SK-N-SH (cell line): ENCODE results near the gene LXN. TPM values are rescaled to one million over a fixed set of nuclear protein-coding genes. Genes with fewer than 3 reads are reported as not detected.

Experiments
- CTCF ChIA-PET: fragments of 300-600, 350-600 bp; formaldehyde crosslinking; extraction: SDS; loops from one replicate; lab custom pipeline; 2021; lab: Yijun Ruan, JAX
- POLR2A ChIA-PET: fragments of 350-600 bp; sonication (Branson Sonifier 250); formaldehyde crosslinking; extraction: SDS; loops from one replicate; lab custom pipeline; 2020; ENCODE audit warnings: antibody characterized with exemption, inconsistent platforms; lab: Yijun Ruan, JAX
- DNase-seq: peaks from one replicate; pipeline ENCODE4 v3.0.0; 2012
- H2AFZ ChIP-seq: fragments of 200-600 bp; sonication (generic); 2 replicates; pipeline ENCODE4 v1.8.1; 2016; ENCODE audit warnings: antibody characterized with exemption, mild to moderate bottlenecking, low read depth
- H3F3A ChIP-seq: fragments of 200-600 bp; sonication (generic); replicated peaks from 2 replicates; pipeline ENCODE3; 2016; ENCODE audit warnings: antibody characterized with exemption, mild to moderate bottlenecking; ENCODE audit not compliant: insufficient read depth
- H3K27ac ChIP-seq, 2 experiments: fragments of 200-500 bp in 1 of 2; fragments of 200-600 bp in 1 of 2; sonication (Bioruptor generic) in 1 of 2; sonication (generic), shearing (Covaris generic) in 1 of 2; 2 replicates each; pipeline versions ENCODE4 v1.5.1 to v1.6.1; 2014 to 2016; ENCODE audit warnings: low read depth in 2 of 2, inconsistent platforms in 1 of 2, low read length in 1 of 2, mild to moderate bottlenecking in 1 of 2, mixed read lengths in 1 of 2
- H3K27me3 ChIP-seq: fragments of 200-600 bp; sonication (generic), shearing (Covaris generic); 2 replicates; pipeline ENCODE4 v1.6.1; 2016; ENCODE audit warnings: mixed run types; ENCODE audit not compliant: insufficient read depth
- H3K36me3 ChIP-seq, 2 experiments: fragments of 200-500 bp in 1 of 2; fragments of 200-600 bp in 1 of 2; sonication (Bioruptor generic) in 1 of 2; sonication (generic) in 1 of 2; replicated peaks in 1 of 2; 2 replicates each; pipeline versions ENCODE3 to v1.5.1; 2014 to 2016; ENCODE audit warnings: low read length in 1 of 2, mild to moderate bottlenecking in 1 of 2; ENCODE audit not compliant: insufficient read depth in 2 of 2, control insufficient read depth in 1 of 2
- H3K4me1 ChIP-seq, 2 experiments: fragments of 200-500 bp in 1 of 2; fragments of 200-600 bp in 1 of 2; sonication (Bioruptor generic) in 1 of 2; sonication (generic), shearing (Covaris generic) in 1 of 2; 2 replicates each; pipeline versions ENCODE4 v1.5.1 to v1.6.1; 2014 to 2016; ENCODE audit warnings: low read depth in 1 of 2, low read length in 1 of 2, mixed run types in 1 of 2; ENCODE audit not compliant: insufficient read depth in 2 of 2, control insufficient read depth in 1 of 2
- H3K4me2 ChIP-seq: fragments of 200-600 bp; sonication (generic), shearing (Covaris generic); 2 replicates; pipeline ENCODE4 v1.6.1; 2017; ENCODE audit warnings: mixed run types
- H3K4me3 ChIP-seq, 2 experiments: fragments of 200-500 bp in 1 of 2; fragments of 200-600 bp in 1 of 2; sonication (Bioruptor generic) in 1 of 2; sonication (generic), shearing (Covaris generic) in 1 of 2; 2 replicates each; pipeline versions ENCODE4 v1.5.1 to v1.8.1; 2014 to 2016; ENCODE audit warnings: low read depth in 2 of 2, inconsistent platforms in 1 of 2, low read length in 1 of 2, mild to moderate bottlenecking in 1 of 2, mixed read lengths in 1 of 2, moderate library complexity in 1 of 2
- H3K79me2 ChIP-seq: fragments of 200-600 bp; sonication (generic); 2 replicates; pipeline ENCODE4 v1.8.1; 2017; ENCODE audit warnings: mild to moderate bottlenecking; ENCODE audit not compliant: insufficient read depth
- H3K9ac ChIP-seq: fragments of 200-600 bp; sonication (generic); 2 replicates; pipeline ENCODE4 v1.6.1; 2017; ENCODE audit warnings: mixed run types
- H3K9me2 ChIP-seq: fragments of 200-600 bp; sonication (generic); 2 replicates; pipeline ENCODE4 v1.6.1; 2017; ENCODE audit warnings: mixed run types
- H3K9me3 ChIP-seq: fragments of 200-600 bp; sonication (generic); 2 replicates; pipeline ENCODE4 v1.6.1; 2017; ENCODE audit warnings: mixed run types, mild to moderate bottlenecking, moderate library complexity
- H4K20me1 ChIP-seq: fragments of 200-600 bp; sonication (generic); 2 replicates; pipeline ENCODE4 v1.6.1; 2017; ENCODE audit warnings: mild to moderate bottlenecking, mixed run types; ENCODE audit not compliant: insufficient read depth
- ELF1 ChIP-seq: IDR thresholded peaks from 2 replicates; pipeline ENCODE4 v1.4.0; 2012
- FOSL2 ChIP-seq: IDR thresholded peaks from 2 replicates; pipeline ENCODE4 v1.4.0; 2012; ENCODE audit warnings: low read depth, mild to moderate bottlenecking, moderate library complexity, borderline replicate concordance
- FOXJ3 ChIP-seq: sonication (generic); formaldehyde crosslinking; IDR thresholded peaks from 2 replicates; pipeline ENCODE4 v1.5.1; 2020; ENCODE audit warnings: mild to moderate bottlenecking, missing genetic modification reagents
- FOXM1 ChIP-seq: IDR thresholded peaks from 2 replicates; pipeline ENCODE4 v1.4.0; 2012; ENCODE audit warnings: low read depth, mild to moderate bottlenecking
- GABPA ChIP-seq: IDR thresholded peaks from 2 replicates; pipeline ENCODE4 v1.4.0; 2012; ENCODE audit warnings: low read depth, mild to moderate bottlenecking
- IRF3 ChIP-seq: fragments of 150-350 bp; IDR thresholded peaks from 2 replicates; pipeline ENCODE4 v1.6.1; 2016; ENCODE audit warnings: mild to moderate bottlenecking, low read depth, low read length
- JUND ChIP-seq: IDR thresholded peaks from 2 replicates; pipeline ENCODE4 v1.4.0; 2012
- MAX ChIP-seq: IDR thresholded peaks from 2 replicates; pipeline ENCODE4 v1.4.0; 2012; ENCODE audit warnings: low read depth
- MEF2A ChIP-seq: IDR thresholded peaks from 2 replicates; pipeline ENCODE4 v1.4.0; 2012; ENCODE audit warnings: low read depth, borderline replicate concordance
- MXI1 ChIP-seq: IDR thresholded peaks from 2 replicates; pipeline ENCODE4 v1.6.1; 2012; ENCODE audit warnings: mild to moderate bottlenecking, low read depth, low read length, improper control_type of control experiment
- NFIC ChIP-seq: IDR thresholded peaks from 2 replicates; pipeline ENCODE4 v1.4.0; 2012; ENCODE audit warnings: borderline replicate concordance
- RAD21 ChIP-seq: IDR thresholded peaks from 2 replicates; pipeline ENCODE4 v1.6.1; 2012; ENCODE audit warnings: mild to moderate bottlenecking, low read length
- RCOR1 ChIP-seq: fragments of 150-350 bp; IDR thresholded peaks from 2 replicates; pipeline ENCODE4 v1.6.1; 2017; ENCODE audit warnings: antibody characterized with exemption, low read length
- RFX5 ChIP-seq: IDR thresholded peaks from 2 replicates; pipeline ENCODE4 v1.6.1; 2012; ENCODE audit warnings: mild to moderate bottlenecking, improper control_type of control experiment, low read length
- SIN3A ChIP-seq: IDR thresholded peaks from 2 replicates; pipeline ENCODE4 v1.6.1; 2012; ENCODE audit warnings: low read depth, mild to moderate bottlenecking, low read length, moderate library complexity, borderline replicate concordance
- SMC3 ChIP-seq: IDR thresholded peaks from 2 replicates; pipeline ENCODE4 v1.6.1; 2012; ENCODE audit warnings: low read depth, low read length, improper control_type of control experiment
- TAF1 ChIP-seq: IDR thresholded peaks from 2 replicates; pipeline ENCODE4 v1.6.1; 2012; ENCODE audit warnings: low read depth, mild to moderate bottlenecking, low read length, moderate library complexity, borderline replicate concordance
- TCF12 ChIP-seq: IDR thresholded peaks from 2 replicates; pipeline ENCODE4 v1.4.0; 2012
- TEAD4 ChIP-seq: IDR thresholded peaks from 2 replicates; pipeline ENCODE4 v1.4.0; 2012; ENCODE audit warnings: mild to moderate bottlenecking, borderline replicate concordance; ENCODE audit not compliant: insufficient read depth
- USF1 ChIP-seq: IDR thresholded peaks from 2 replicates; pipeline ENCODE4 v1.4.0; 2012; ENCODE audit warnings: low read depth, borderline replicate concordance
- USF2 ChIP-seq: fragments of 150-350 bp; IDR thresholded peaks from 2 replicates; pipeline ENCODE4 v1.6.1; 2017; ENCODE audit warnings: antibody characterized with exemption, low read length, low read depth, borderline replicate concordance
- YY1 ChIP-seq: IDR thresholded peaks from 2 replicates; pipeline ENCODE4 v1.4.0; 2012; ENCODE audit warnings: low read depth, mild to moderate bottlenecking
- ZBTB33 ChIP-seq: IDR thresholded peaks from 2 replicates; pipeline ENCODE4 v1.4.0; 2012; ENCODE audit warnings: low read depth, borderline replicate concordance
- WGBS: methylation state at CpG from one replicate; pipeline ENCODE4 v1.1.6; 2017; ENCODE audit warnings: low lambda C conversion rate; 5-methylcytosine and 5-hydroxymethylcytosine counted together
- polyA plus RNA-seq, 3 experiments: library from polyadenylated mRNA; depleted of rRNA; stranded (reverse); fragments of >200 nt; gene quantifications; 2 replicates each; pipeline ENCODE4 v1.2.3, GENCODE V29; 2012

The LXN gene
- polyA plus RNA-seq, 1 of the 3 experiments (the other 2 are of a cell fraction) = not detected

GRCh38 chr3:158663832-158664231 is 8.6 kb downstream of the LXN start:
- ChIA-PET CTCF (interaction anchor here (2.6 to 3.3 kb wide), 2 partner anchors 19 to 128 kb away, joined by 9 to 12 read pairs; partner anchors contain the start of gene GFM1), POLR2A (no interaction called here)
- H3K9me2 ChIP-seq = no peaks in the 10 kb centered on the region
- no peak for DNase-seq
- no peaks in the 10 kb centered on the region for H3K9me3 ChIP-seq
- H2AFZ ChIP-seq = no peak overlapping the region
- peaks cover 18% of the 10 kb centered on the region for H3F3A ChIP-seq
- TF ChIP-seq RAD21 (no peak), TAF1 (no peak), FOXJ3 (no peak), FOXM1 (no peak), YY1 (no peak), ZBTB33 (no peak), TCF12 (no peak), RFX5 (no peak), RCOR1 (no peak), SMC3 (no peak)
- H3K4me3 ChIP-seq = no peak overlapping the region
- H3K36me3 ChIP-seq = peaks cover 84 to 91% of the 10 kb centered on the region in 2 experiments
- no peaks in the 10 kb centered on the region for H4K20me1 ChIP-seq
- H3K27me3 ChIP-seq = no peaks in the 10 kb centered on the region
- H3K4me2 ChIP-seq = no peak overlapping the region
- WGBS = 100% methylated on average over 1 of the region's 1 CpG
- no peaks in the 10 kb centered on the region for H3K4me1 ChIP-seq
- no peak overlapping the region for H3K9ac ChIP-seq
- H3K27ac ChIP-seq = no peak overlapping the region
- no peaks in the 10 kb centered on the region for H3K79me2 ChIP-seq

GRCh38 chr3:158663246-158663645 is 9.2 kb downstream of the LXN start:
- 100% methylated on average over 1 of the region's 1 CpG for WGBS
- DNase-seq = no peak
- no peak for TF ChIP-seq SIN3A
- no peak for TF ChIP-seq JUND
- no peak for TF ChIP-seq ELF1
- TF ChIP-seq ZBTB33 = no peak
- no peak for TF ChIP-seq GABPA
- TF ChIP-seq USF2 = no peak
- TF ChIP-seq SMC3 = no peak
- no peak for TF ChIP-seq USF1
- no peak for TF ChIP-seq MEF2A
- TF ChIP-seq TEAD4 = no peak
- TF ChIP-seq IRF3 = no peak
- TF ChIP-seq MAX = no peak
- TF ChIP-seq RCOR1 = no peak
- no peak for TF ChIP-seq NFIC
- TF ChIP-seq RFX5 = no peak
- no peak for TF ChIP-seq FOSL2
- no peak for TF ChIP-seq MXI1

More at GRCh38 chr3:158663246-158663645, 9.2 kb downstream of the LXN start:
- no peaks in the 10 kb centered on the region for H3K79me2 ChIP-seq
- H2AFZ ChIP-seq = no peak overlapping the region
- POLR2A ChIA-PET = no interaction called here
- no peaks in the 10 kb centered on the region for H4K20me1 ChIP-seq
- no peak overlapping the region for H3K4me2 ChIP-seq
- no peaks in the 10 kb centered on the region for H3K9me3 ChIP-seq
- CTCF ChIA-PET = interaction anchor here (0.7 to 3.3 kb wide), 4 partner anchors 19 to 255 kb away, joined by 3 to 12 read pairs (median 8); partner anchors contain the start of gene GFM1
- H3K4me3 ChIP-seq = no peak overlapping the region
- peaks cover 23% of the 10 kb centered on the region for H3F3A ChIP-seq
- H3K9me2 ChIP-seq = no peaks in the 10 kb centered on the region
- H3K36me3 ChIP-seq = peaks cover 84 to 89% of the 10 kb centered on the region in 2 experiments
- H3K4me1 ChIP-seq = no peaks in the 10 kb centered on the region
- no peak overlapping the region for H3K27ac ChIP-seq
- no peak overlapping the region for H3K9ac ChIP-seq
- H3K27me3 ChIP-seq = no peaks in the 10 kb centered on the region
